Measurements from ENCODE around the gene WFDC1. TPM values are rescaled to one million over a fixed set of nuclear protein-coding genes. Genes with fewer than 3 reads are reported as not detected.

Gene WFDC1
- total RNA-seq, 2 donors from 2014 or later = 0.15 TPM; not detected in 1

DNA sequence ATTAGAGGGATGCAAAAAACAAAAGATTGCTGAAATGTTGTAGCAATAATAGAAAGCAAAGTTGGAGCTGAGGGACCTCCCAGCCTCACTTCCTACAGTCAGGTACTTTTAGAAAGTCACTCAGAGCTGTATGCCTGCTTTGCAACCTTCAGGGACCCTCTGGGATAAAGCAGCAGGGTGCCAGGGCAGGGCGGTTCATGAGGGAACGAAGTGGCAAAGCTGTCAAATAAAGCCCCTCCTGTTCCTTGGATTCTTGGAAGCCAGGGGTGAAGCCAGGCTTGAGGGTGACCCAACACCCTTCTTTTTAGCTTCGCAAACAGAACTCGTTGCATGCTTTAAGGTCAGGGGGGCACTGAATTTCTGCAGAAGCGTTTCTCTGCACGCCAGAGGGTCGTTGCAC, 74.4 kb downstream of the WFDC1 start:
- DNase-seq = peak; percentile 68
- Histone ChIP-seq H3K27me3 (ENCODE audit: control insufficient read depth, insufficient read depth, low read length, poor library complexity, severe bottlenecking) (peaks cover 66% of the 10 kb centered on the region), H3K9me3 (ENCODE audit: control insufficient read depth, low read length) (no peaks in the 10 kb centered on the region), H3K27ac (ENCODE audit: low read depth, low read length) (no peak overlapping the region), H3K4me3 (ENCODE audit: low read length) (peak overlapping the region; percentile 78), H3K9ac (ENCODE audit: extremely low read depth, low read length, poor library complexity, severe bottlenecking) (no peak overlapping the region), H3K4me1 (ENCODE audit: control insufficient read depth, insufficient read depth, low read length) (no peaks in the 10 kb centered on the region), H3K36me3 (ENCODE audit: control insufficient read depth, insufficient read depth, low read length) (no peaks in the 10 kb centered on the region)
- peaks cover 44% of the 10 kb centered on the region for H3K27me3 Mint-ChIP-seq (ENCODE audit: insufficient read depth)
- H3K27ac Mint-ChIP-seq = no peak overlapping the region
- WGBS, 2 experiments (ENCODE audit: insufficient coverage in 1 of 2, insufficient read length in 1 of 2) = 52 to 59% methylated on average over 7 of the region's 7 CpGs
- H3K36me3 Mint-ChIP-seq (ENCODE audit: low read depth) = no peaks in the 10 kb centered on the region
- peaks cover 5% of the 10 kb centered on the region for H3K4me1 Mint-ChIP-seq
- H3K9me3 Mint-ChIP-seq = no peaks in the 10 kb centered on the region
- TF ChIP-seq, protein P1, sequence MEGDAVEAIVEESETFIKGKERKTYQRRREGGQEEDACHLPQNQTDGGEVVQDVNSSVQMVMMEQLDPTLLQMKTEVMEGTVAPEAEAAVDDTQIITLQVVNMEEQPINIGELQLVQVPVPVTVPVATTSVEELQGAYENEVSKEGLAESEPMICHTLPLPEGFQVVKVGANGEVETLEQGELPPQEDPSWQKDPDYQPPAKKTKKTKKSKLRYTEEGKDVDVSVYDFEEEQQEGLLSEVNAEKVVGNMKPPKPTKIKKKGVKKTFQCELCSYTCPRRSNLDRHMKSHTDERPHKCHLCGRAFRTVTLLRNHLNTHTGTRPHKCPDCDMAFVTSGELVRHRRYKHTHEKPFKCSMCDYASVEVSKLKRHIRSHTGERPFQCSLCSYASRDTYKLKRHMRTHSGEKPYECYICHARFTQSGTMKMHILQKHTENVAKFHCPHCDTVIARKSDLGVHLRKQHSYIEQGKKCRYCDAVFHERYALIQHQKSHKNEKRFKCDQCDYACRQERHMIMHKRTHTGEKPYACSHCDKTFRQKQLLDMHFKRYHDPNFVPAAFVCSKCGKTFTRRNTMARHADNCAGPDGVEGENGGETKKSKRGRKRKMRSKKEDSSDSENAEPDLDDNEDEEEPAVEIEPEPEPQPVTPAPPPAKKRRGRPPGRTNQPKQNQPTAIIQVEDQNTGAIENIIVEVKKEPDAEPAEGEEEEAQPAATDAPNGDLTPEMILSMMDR (conservative IDR thresholded peaks at IDR 0.05) = no peak
- H3K4me3 Mint-ChIP-seq = peak overlapping the region; percentile 67

DNA sequence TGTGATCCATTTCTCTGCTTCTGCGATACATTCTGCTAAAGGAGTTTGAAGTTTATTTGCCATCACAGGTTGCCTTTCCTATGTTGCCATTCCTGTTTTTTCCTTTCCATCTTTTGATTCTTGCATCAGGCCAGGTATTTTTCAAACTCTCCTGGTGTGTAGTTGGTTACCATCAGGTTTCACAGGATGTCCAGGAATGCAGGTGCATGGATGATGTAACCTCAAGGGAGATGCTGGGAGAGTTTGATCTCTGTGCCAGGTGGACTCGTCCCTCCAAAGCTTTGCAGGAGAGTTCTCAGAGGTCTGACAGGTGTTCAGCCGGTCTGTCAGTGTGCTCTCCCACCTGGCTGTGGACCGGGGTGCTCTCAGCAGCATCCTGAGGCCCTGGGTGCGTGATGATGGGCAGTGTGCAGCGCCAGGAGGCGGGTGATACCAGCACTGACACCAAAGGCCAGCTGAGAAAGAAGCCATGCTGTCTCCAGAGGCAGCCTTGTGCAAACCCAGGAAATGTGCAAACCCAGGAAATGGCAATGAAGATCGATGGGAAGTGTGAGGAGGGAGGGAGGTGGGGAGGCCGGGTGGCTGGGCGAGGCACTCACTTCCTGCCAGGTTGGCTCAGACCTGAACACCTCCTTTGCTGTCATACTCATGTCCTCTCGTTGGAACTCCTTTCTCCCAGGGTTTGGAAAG, 75.4 kb downstream of the WFDC1 start:
- TF ChIP-seq, protein P1 (conservative IDR thresholded peaks at IDR 0.05) = no peak
- peaks cover 5% of the 10 kb centered on the region for H3K4me1 Mint-ChIP-seq
- no peaks in the 10 kb centered on the region for H3K9me3 Mint-ChIP-seq
- Histone ChIP-seq H3K27me3 (ENCODE audit: control insufficient read depth, insufficient read depth, low read length, poor library complexity, severe bottlenecking) (peaks cover 66% of the 10 kb centered on the region), H3K36me3 (ENCODE audit: control insufficient read depth, insufficient read depth, low read length) (no peaks in the 10 kb centered on the region), H3K9me3 (ENCODE audit: control insufficient read depth, low read length) (no peaks in the 10 kb centered on the region), H3K27ac (ENCODE audit: low read depth, low read length) (no peak overlapping the region), H3K4me3 (ENCODE audit: low read length) (no peak overlapping the region), H3K4me1 (ENCODE audit: control insufficient read depth, insufficient read depth, low read length) (no peaks in the 10 kb centered on the region), H3K9ac (ENCODE audit: extremely low read depth, low read length, poor library complexity, severe bottlenecking) (no peak overlapping the region)
- no peak overlapping the region for H3K4me3 Mint-ChIP-seq
- no peak for DNase-seq
- H3K27me3 Mint-ChIP-seq (ENCODE audit: insufficient read depth) = peaks cover 44% of the 10 kb centered on the region
- no peaks in the 10 kb centered on the region for H3K36me3 Mint-ChIP-seq (ENCODE audit: low read depth)
- no peak overlapping the region for H3K27ac Mint-ChIP-seq
- WGBS, 2 experiments (ENCODE audit: insufficient coverage in 1 of 2, insufficient read length in 1 of 2) = 78 to 85% methylated on average over 11 of the region's 11 CpGs

DNA sequence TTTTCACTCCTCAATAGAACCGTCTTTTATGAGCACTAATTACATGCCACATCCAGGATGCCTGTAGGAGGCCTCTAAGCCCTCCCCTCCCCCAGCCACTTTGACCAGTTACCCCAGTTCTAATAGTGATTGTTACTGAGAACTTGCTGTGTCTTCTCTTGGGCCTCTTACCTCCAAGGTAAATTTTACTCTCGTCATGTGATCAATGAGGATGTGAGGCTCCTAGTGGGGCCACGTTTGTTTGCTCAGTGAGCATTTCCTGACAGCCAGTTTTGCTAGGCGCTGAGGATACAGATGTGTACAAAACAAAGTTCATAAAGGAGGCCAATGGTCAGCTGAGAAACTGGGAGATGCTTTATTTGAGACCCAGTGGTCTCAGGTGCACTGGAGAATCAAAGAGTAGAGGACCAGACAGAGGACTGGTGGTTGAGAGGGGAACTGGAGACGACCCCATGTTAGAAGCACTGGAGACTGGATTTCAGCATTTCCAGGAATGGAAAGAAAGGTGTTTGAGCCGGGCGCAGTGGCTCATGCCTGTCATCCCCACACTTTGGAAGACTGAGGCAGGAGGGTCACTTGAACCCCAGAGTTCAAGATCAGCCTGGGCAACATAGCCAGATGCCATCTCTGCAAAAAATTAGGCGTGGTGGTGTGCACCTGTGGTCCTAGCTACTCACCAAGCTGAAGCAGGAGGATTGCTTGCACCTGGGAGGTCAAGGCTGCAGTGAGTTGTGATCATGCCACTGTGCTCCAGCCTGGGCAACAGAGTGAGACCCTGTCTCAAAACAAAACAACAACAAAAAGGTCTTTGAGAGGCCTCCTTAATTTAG, 76.3 kb downstream of the WFDC1 start:
- no peaks in the 10 kb centered on the region for H3K36me3 ChIP-seq (ENCODE audit: control insufficient read depth, insufficient read depth, low read length)
- H3K27ac ChIP-seq (ENCODE audit: low read depth, low read length) = no peak overlapping the region
- peaks cover 62% of the 10 kb centered on the region for H3K27me3 ChIP-seq (ENCODE audit: control insufficient read depth, insufficient read depth, low read length, poor library complexity, severe bottlenecking)
- Mint-ChIP-seq H3K9me3 (no peaks in the 10 kb centered on the region), H3K4me1 (peaks cover 5% of the 10 kb centered on the region), H3K27ac (no peak overlapping the region), H3K4me3 (no peak overlapping the region), H3K27me3 (ENCODE audit: insufficient read depth) (peaks cover 43% of the 10 kb centered on the region), H3K36me3 (ENCODE audit: low read depth) (no peaks in the 10 kb centered on the region)
- WGBS, 2 experiments (ENCODE audit: insufficient coverage in 1 of 2, insufficient read length in 1 of 2) = 82 to 86% methylated on average over 5 to 8 of the region's 8 CpGs
- no peaks in the 10 kb centered on the region for H3K9me3 ChIP-seq (ENCODE audit: control insufficient read depth, low read length)
- H3K4me1 ChIP-seq (ENCODE audit: control insufficient read depth, insufficient read depth, low read length) = no peaks in the 10 kb centered on the region
- DNase-seq = no peak
- TF ChIP-seq, protein P1 (conservative IDR thresholded peaks at IDR 0.05) = peak; percentile 24
- no peak overlapping the region for H3K4me3 ChIP-seq (ENCODE audit: low read length)
- H3K9ac ChIP-seq (ENCODE audit: extremely low read depth, low read length, poor library complexity, severe bottlenecking) = no peak overlapping the region

Measured in endodermal cell (in vitro differentiated cells).